Activated CD8-positive, alpha-beta memory T cell treated with anti-CD3 and anti-CD28 coated beads, Interleukin-2, amount 10 ng/mL, durations not matched to agents 7 days and 5 days (primary cell): ENCODE data around the gene KLHL28. TPM values are rescaled to one million over a fixed set of nuclear protein-coding genes. Genes with fewer than 3 reads are reported as not detected.

ENCODE experiments used
- ATAC-seq: fragments of 150-1000 bp; cut with Tn5 transposase; one replicate; pipeline ENCODE4 v1.10.0; 2021; ENCODE audit warnings: moderate library complexity
- CTCF ChIA-PET: fragments of 350-600 bp; sonication (Branson Sonifier 250); formaldehyde crosslinking; loops from one replicate; lab custom pipeline; 2021; ENCODE audit warnings: antibody characterized with exemption; lab: Charles Lee
- DNase-seq: peaks from one replicate; pipeline ENCODE4 v3.0.0-alpha.2; 2020
- H3K27ac Mint-ChIP-seq: one replicate; pipeline ENCODE4 v1.8.0; 2021; ENCODE audit warnings: mild to moderate bottlenecking, mixed read lengths
- H3K27me3 Mint-ChIP-seq: one replicate; pipeline ENCODE4 v1.8.0; 2021; ENCODE audit warnings: mixed read lengths
- H3K36me3 Mint-ChIP-seq: one replicate; pipeline ENCODE4 v1.8.0; 2021; ENCODE audit warnings: mild to moderate bottlenecking, mixed read lengths
- H3K4me1 Mint-ChIP-seq: one replicate; pipeline ENCODE4 v1.8.0; 2021; ENCODE audit warnings: mixed read lengths
- H3K4me3 Mint-ChIP-seq: one replicate; pipeline ENCODE4 v1.8.0; 2021; ENCODE audit warnings: mild to moderate bottlenecking, moderate library complexity, mixed read lengths
- H3K9me3 Mint-ChIP-seq: one replicate; pipeline ENCODE4 v1.8.0; 2022; ENCODE audit warnings: low read depth, mixed read lengths
- total RNA-seq, 2 experiments: library from RNA; stranded (reverse); gene quantifications; one replicate each; pipeline ENCODE4 v1.2.3, GENCODE V29; 2021

KLHL28 gene
- total RNA-seq, 2 experiments from 2014 or later = 12.1 to 14.0 TPM

GRCh38 chr14:44970907-44971306, 9.2 kb upstream of the KLHL28 start:
- ATAC-seq (no peak), DNase-seq (no peak)
- peaks cover 59% of the 10 kb centered on the region for H3K36me3 Mint-ChIP-seq
- no peaks in the 10 kb centered on the region for H3K27me3 Mint-ChIP-seq
- H3K9me3 Mint-ChIP-seq = peaks cover 9% of the 10 kb centered on the region
- no peak overlapping the region for H3K4me3 Mint-ChIP-seq
- CTCF ChIA-PET = no interaction called here
- H3K27ac Mint-ChIP-seq = no peak overlapping the region
- peaks cover 58% of the 10 kb centered on the region for H3K4me1 Mint-ChIP-seq

GRCh38 chr14:44968714-44969113, 7.0 kb upstream of the KLHL28 start:
- CTCF ChIA-PET = no interaction called here
- no peak for DNase-seq
- Mint-ChIP-seq H3K4me1 (peaks cover 70% of the 10 kb centered on the region), H3K9me3 (peaks cover 9% of the 10 kb centered on the region), H3K27ac (no peak overlapping the region), H3K36me3 (peaks cover 60% of the 10 kb centered on the region), H3K27me3 (no peaks in the 10 kb centered on the region), H3K4me3 (no peak overlapping the region)
- no peak for ATAC-seq

- Mint-ChIP-seq H3K4me3 (peak overlapping the region; percentile 22), H3K36me3 (peaks cover 51% of the 10 kb centered on the region), H3K9me3 (peaks cover 6% of the 10 kb centered on the region), H3K4me1 (peaks cover 67% of the 10 kb centered on the region), H3K27ac (peak overlapping the region; percentile 17), H3K27me3 (no peaks in the 10 kb centered on the region)
- DNase-seq (no peak), ATAC-seq (no peak)
- CTCF ChIA-PET = interaction anchor here (1.1 kb wide), 1 partner anchor 9 kb away, joined by 4 read pairs; no protein-coding TSS in a partner anchor
These were observed 5.0 kb upstream of the KLHL28 start for GRCh38 chr14:44966601-44967336.

GRCh38 chr14:44963775-44964380, 2.1 kb upstream of the KLHL28 start:
- Mint-ChIP-seq H3K4me1 (peaks cover 55% of the 10 kb centered on the region), H3K27me3 (no peaks in the 10 kb centered on the region), H3K27ac (peak overlapping the region; percentile 0), H3K9me3 (peaks cover 2% of the 10 kb centered on the region), H3K4me3 (no peak overlapping the region), H3K36me3 (peaks cover 27% of the 10 kb centered on the region)
- ATAC-seq (no peak), DNase-seq (no peak)
- CTCF ChIA-PET = interaction anchor here (1.0 to 2.4 kb wide), 2 partner anchors 171 to 289 kb away, joined by 3 to 11 read pairs; partner anchors contain the start of genes FKBP3 and MIS18BP1

GRCh38 chr14:44963044-44963528, 1.3 kb upstream of the KLHL28 start:
- no peak for DNase-seq
- CTCF ChIA-PET = interaction anchor here (1.9 to 2.4 kb wide), 2 partner anchors 172 to 290 kb away, joined by 6 to 11 read pairs; partner anchors contain the start of genes FANCM and MIS18BP1
- Mint-ChIP-seq H3K36me3 (peaks cover 20% of the 10 kb centered on the region), H3K4me1 (peaks cover 54% of the 10 kb centered on the region), H3K27me3 (no peaks in the 10 kb centered on the region), H3K9me3 (no peaks in the 10 kb centered on the region), H3K27ac (no peak overlapping the region), H3K4me3 (no peak overlapping the region)
- no peak for ATAC-seq

- Mint-ChIP-seq H3K4me3 (no peak overlapping the region), H3K27ac (no peak overlapping the region), H3K4me1 (peaks cover 54% of the 10 kb centered on the region), H3K9me3 (no peaks in the 10 kb centered on the region), H3K27me3 (no peaks in the 10 kb centered on the region), H3K36me3 (peaks cover 17% of the 10 kb centered on the region)
- peak; percentile 61 for DNase-seq
- ATAC-seq = peak; percentile 45
- CTCF ChIA-PET = interaction anchor here (1.0 to 2.4 kb wide), 6 partner anchors 17 to 306 kb away, joined by 3 to 11 read pairs (median 5); partner anchors contain the start of genes FANCM and MIS18BP1
These were observed 742 bp upstream of the KLHL28 start for GRCh38 chr14:44962334-44963043.

GRCh38 chr14:44961151-44961553, 595 bp downstream of the KLHL28 start:
- CTCF ChIA-PET = interaction anchor here (1.1 to 2.4 kb wide), 7 partner anchors 47 to 292 kb away, joined by 3 to 11 read pairs (median 4); partner anchors contain the start of genes FANCM and MIS18BP1
- Mint-ChIP-seq H3K27ac (no peak overlapping the region), H3K27me3 (no peaks in the 10 kb centered on the region), H3K4me3 (no peak overlapping the region), H3K9me3 (no peaks in the 10 kb centered on the region), H3K36me3 (peaks cover 10% of the 10 kb centered on the region), H3K4me1 (peaks cover 48% of the 10 kb centered on the region)
- DNase-seq = peak; percentile 81
- ATAC-seq = peak; percentile 32

- Mint-ChIP-seq H3K27me3 (no peaks in the 10 kb centered on the region), H3K4me3 (no peak overlapping the region), H3K27ac (peak overlapping the region; percentile 76), H3K9me3 (no peaks in the 10 kb centered on the region), H3K4me1 (peaks cover 50% of the 10 kb centered on the region), H3K36me3 (peaks cover 9% of the 10 kb centered on the region)
- ATAC-seq = no peak
- CTCF ChIA-PET = interaction anchor here (1.1 to 1.4 kb wide), 3 partner anchors 64 to 291 kb away, joined by 3 to 4 read pairs (median 3); a partner anchor contains a TSS
- no peak for DNase-seq
These were observed 1.1 kb downstream of the KLHL28 start for GRCh38 chr14:44960646-44961045.

GRCh38 chr14:44960146-44960545, 1.6 kb downstream of the KLHL28 start:
- peaks cover 47% of the 10 kb centered on the region for H3K4me1 Mint-ChIP-seq
- no peaks in the 10 kb centered on the region for H3K27me3 Mint-ChIP-seq
- DNase-seq (no peak), ATAC-seq (no peak)
- H3K36me3 Mint-ChIP-seq = peaks cover 7% of the 10 kb centered on the region
- H3K27ac Mint-ChIP-seq = peak overlapping the region; percentile 76
- no peaks in the 10 kb centered on the region for H3K9me3 Mint-ChIP-seq
- H3K4me3 Mint-ChIP-seq = no peak overlapping the region
- CTCF ChIA-PET = interaction anchor here (1.2 to 1.4 kb wide), 2 partner anchors 63 to 292 kb away, joined by 3 read pairs; a partner anchor contains a TSS

GRCh38 chr14:44959538-44959937, 2.2 kb downstream of the KLHL28 start:
- DNase-seq (no peak), ATAC-seq (no peak)
- no peaks in the 10 kb centered on the region for H3K27me3 Mint-ChIP-seq
- no peak overlapping the region for H3K4me3 Mint-ChIP-seq
- CTCF ChIA-PET = no interaction called here
- H3K9me3 Mint-ChIP-seq = no peaks in the 10 kb centered on the region
- H3K27ac Mint-ChIP-seq = peak overlapping the region; percentile 76
- peaks cover 7% of the 10 kb centered on the region for H3K36me3 Mint-ChIP-seq
- peaks cover 43% of the 10 kb centered on the region for H3K4me1 Mint-ChIP-seq

GRCh38 chr14:44956866-44957265, 4.9 kb downstream of the KLHL28 start:
- Mint-ChIP-seq H3K4me3 (no peak overlapping the region), H3K27ac (no peak overlapping the region), H3K4me1 (peaks cover 36% of the 10 kb centered on the region), H3K27me3 (no peaks in the 10 kb centered on the region), H3K9me3 (no peaks in the 10 kb centered on the region), H3K36me3 (peaks cover 10% of the 10 kb centered on the region)
- ATAC-seq = no peak
- CTCF ChIA-PET = no interaction called here
- no peak for DNase-seq

- Mint-ChIP-seq H3K4me3 (no peak overlapping the region), H3K27me3 (no peaks in the 10 kb centered on the region), H3K27ac (no peak overlapping the region), H3K4me1 (peaks cover 36% of the 10 kb centered on the region), H3K36me3 (peaks cover 14% of the 10 kb centered on the region), H3K9me3 (no peaks in the 10 kb centered on the region)
- DNase-seq (no peak), ATAC-seq (no peak)
- CTCF ChIA-PET = interaction anchor here (1.0 to 1.1 kb wide), 2 partner anchors 12 to 20 kb away, joined by 3 read pairs; no protein-coding TSS in a partner anchor
These were observed 6.2 kb downstream of the KLHL28 start for GRCh38 chr14:44955528-44955927.

GRCh38 chr14:44954750-44955149, 7.0 kb downstream of the KLHL28 start:
- peaks cover 15% of the 10 kb centered on the region for H3K36me3 Mint-ChIP-seq

More at GRCh38 chr14:44954750-44955149, 7.0 kb downstream of the KLHL28 start:
- Mint-ChIP-seq H3K4me1 (peaks cover 28% of the 10 kb centered on the region), H3K27ac (no peak overlapping the region), H3K4me3 (no peak overlapping the region), H3K27me3 (no peaks in the 10 kb centered on the region), H3K9me3 (no peaks in the 10 kb centered on the region)
- DNase-seq (no peak), ATAC-seq (no peak)
- CTCF ChIA-PET = interaction anchor here (1.0 kb wide), 1 partner anchor 11 kb away, joined by 3 read pairs; no protein-coding TSS in a partner anchor
